Transverse colon (tissue), 3 donors: ENCODE data around the gene PHACTR2.

Experiments
- CTCF ChIP-seq, 5 experiments: fragments of 200-600 bp in 3 of 5; fragments of 450-650 bp in 2 of 5; sonication (generic) in 3 of 5; IDR thresholded peaks; 1 replicate in 2 of 5; 2 replicates in 3 of 5; pipeline ENCODE4 v1.5.1; 2016 to 2017; ENCODE audit warnings: antibody characterized with exemption in 5 of 5, inconsistent platforms in 3 of 5, mild to moderate bottlenecking in 2 of 5, moderate library complexity in 1 of 5
- POLR2A ChIP-seq: fragments of 450-650 bp; IDR thresholded peaks from one replicate; pipeline ENCODE4 v1.6.1; 2016; ENCODE audit warnings: antibody characterized with exemption, mild to moderate bottlenecking, moderate library complexity

- TF ChIP-seq POLR2A (no peak), CTCF (IDR thresholded peaks at IDR 0.05) (no peak)
Measured at GRCh38 chr6:143811501-143812157, 133.9 kb downstream of the PHACTR2 start.
